Upper lobe of right lung (tissue), 1 donor: Measurements from ENCODE around the gene CNTN4. TPM values are rescaled to one million over a fixed set of nuclear protein-coding genes. Genes with fewer than 3 reads are reported as not detected.
"Not testable (repeated sequence)": the region's sequence is repeated elsewhere in the genome, so short reads cannot be mapped to it uniquely, and the experiment has no call there.

Source experiments
- ATAC-seq: fragments of 200-7000 bp; cut with Tn5 transposase; one replicate; pipeline ENCODE4 v1.9.1; 2020; ENCODE audit warnings: mild to moderate bottlenecking, moderate library complexity
- DNase-seq: peaks from one replicate; pipeline ENCODE4 v3.0.0-alpha.2; 2020
- H3K27ac ChIP-seq: fragments of 200-600 bp; one replicate; pipeline ENCODE4 v1.8.0; 2022
- H3K27me3 ChIP-seq: fragments of 200-600 bp; one replicate; pipeline ENCODE4 v1.8.0; 2022; ENCODE audit warnings: mild to moderate bottlenecking
- H3K36me3 ChIP-seq: fragments of 200-600 bp; one replicate; pipeline ENCODE4 v1.8.0; 2022
- H3K4me1 ChIP-seq: fragments of 200-600 bp; one replicate; pipeline ENCODE4 v1.8.0; 2022
- H3K4me3 ChIP-seq: fragments of 200-600 bp; one replicate; pipeline ENCODE4 v1.8.0; 2022; ENCODE audit warnings: mild to moderate bottlenecking
- H3K9me3 ChIP-seq: fragments of 200-600 bp; one replicate; pipeline ENCODE4 v1.8.0; 2022
- intact Hi-C: fragments of 100-400 bp; cut with DNase I; formaldehyde crosslinking; loops from one replicate; pipeline ENCODE4 v1.11.0; 2022
- long read RNA-seq: library from polyadenylated mRNA; unstranded; transcript quantifications from one replicate; pipeline ENCODE4 v2.0.0, GENCODE V29; 2021
- total RNA-seq: library from RNA; stranded (reverse); fragmentation: NEBNext Ultra II Directional; extraction: Animal tissue kit (Norgen Biotek cat#: 25700); gene quantifications from one replicate; pipeline ENCODE4 v1.2.1, GENCODE V29; 2021
- TF ChIP-seq, protein P1 (sequence below): fragments of 200-600 bp; IDR thresholded peaks from one replicate; pipeline ENCODE4 v1.8.0; 2022; ENCODE audit warnings: antibody characterized with exemption
- donor health status: DM: no; HTN: yes; CAD: no; lungs with severe emphysema.

The CNTN4 gene
- 11.3 TPM for total RNA-seq
- long read RNA-seq, full-length matches to known transcripts = 4 of 5 reads
- long read RNA-seq, partial matches to known transcripts = 1 of 5 reads
- long read RNA-seq, other reads (novel, unspliced or antisense) = 0 of 5 reads

- no peaks in the 10 kb centered on the region for H3K36me3 ChIP-seq
- no peaks in the 10 kb centered on the region for H3K4me1 ChIP-seq
- no peaks in the 10 kb centered on the region for H3K9me3 ChIP-seq
- H3K27ac ChIP-seq = peak within 1 kb of the TSS; percentile 47
- DNase-seq (peak; percentile 92), ATAC-seq (peak; percentile 95)
- TF ChIP-seq, protein P1, sequence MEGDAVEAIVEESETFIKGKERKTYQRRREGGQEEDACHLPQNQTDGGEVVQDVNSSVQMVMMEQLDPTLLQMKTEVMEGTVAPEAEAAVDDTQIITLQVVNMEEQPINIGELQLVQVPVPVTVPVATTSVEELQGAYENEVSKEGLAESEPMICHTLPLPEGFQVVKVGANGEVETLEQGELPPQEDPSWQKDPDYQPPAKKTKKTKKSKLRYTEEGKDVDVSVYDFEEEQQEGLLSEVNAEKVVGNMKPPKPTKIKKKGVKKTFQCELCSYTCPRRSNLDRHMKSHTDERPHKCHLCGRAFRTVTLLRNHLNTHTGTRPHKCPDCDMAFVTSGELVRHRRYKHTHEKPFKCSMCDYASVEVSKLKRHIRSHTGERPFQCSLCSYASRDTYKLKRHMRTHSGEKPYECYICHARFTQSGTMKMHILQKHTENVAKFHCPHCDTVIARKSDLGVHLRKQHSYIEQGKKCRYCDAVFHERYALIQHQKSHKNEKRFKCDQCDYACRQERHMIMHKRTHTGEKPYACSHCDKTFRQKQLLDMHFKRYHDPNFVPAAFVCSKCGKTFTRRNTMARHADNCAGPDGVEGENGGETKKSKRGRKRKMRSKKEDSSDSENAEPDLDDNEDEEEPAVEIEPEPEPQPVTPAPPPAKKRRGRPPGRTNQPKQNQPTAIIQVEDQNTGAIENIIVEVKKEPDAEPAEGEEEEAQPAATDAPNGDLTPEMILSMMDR = peak; percentile 9
- peak within 1 kb of the TSS; percentile 51 for H3K4me3 ChIP-seq
- H3K27me3 ChIP-seq = peaks cover 35% of the 10 kb centered on the region
- intact Hi-C loops = no loop called here
These were observed at the start of gene CNTN4 for GRCh38 chr3:2098398-2099027. TSS of gene CNTN4 (plus strand) at chr3:2098866.

- intact Hi-C loops = no loop called here
- no peaks in the 10 kb centered on the region for H3K27me3 ChIP-seq
- H3K4me1 ChIP-seq = no peaks in the 10 kb centered on the region
- H3K4me3 ChIP-seq = no peak overlapping the region
- TF ChIP-seq, protein P1 = no peak
- no peak for ATAC-seq
- DNase-seq = no peak
- H3K27ac ChIP-seq = no peak overlapping the region
- H3K36me3 ChIP-seq = no peaks in the 10 kb centered on the region
- no peaks in the 10 kb centered on the region for H3K9me3 ChIP-seq
These were observed 37.3 kb upstream of the CNTN4 start for GRCh38 chr3:2061360-2061759.

GRCh38 chr3:2071531-2071930, 27.1 kb upstream of the CNTN4 start:
- H3K4me1 ChIP-seq = no peaks in the 10 kb centered on the region
- H3K27me3 ChIP-seq = no peaks in the 10 kb centered on the region
- no peak overlapping the region for H3K27ac ChIP-seq
- no peaks in the 10 kb centered on the region for H3K9me3 ChIP-seq
- ATAC-seq = no peak
- TF ChIP-seq, protein P1 = no peak
- DNase-seq = no peak
- no peak overlapping the region for H3K4me3 ChIP-seq
- intact Hi-C loops = no loop called here
- H3K36me3 ChIP-seq = no peaks in the 10 kb centered on the region

DNA sequence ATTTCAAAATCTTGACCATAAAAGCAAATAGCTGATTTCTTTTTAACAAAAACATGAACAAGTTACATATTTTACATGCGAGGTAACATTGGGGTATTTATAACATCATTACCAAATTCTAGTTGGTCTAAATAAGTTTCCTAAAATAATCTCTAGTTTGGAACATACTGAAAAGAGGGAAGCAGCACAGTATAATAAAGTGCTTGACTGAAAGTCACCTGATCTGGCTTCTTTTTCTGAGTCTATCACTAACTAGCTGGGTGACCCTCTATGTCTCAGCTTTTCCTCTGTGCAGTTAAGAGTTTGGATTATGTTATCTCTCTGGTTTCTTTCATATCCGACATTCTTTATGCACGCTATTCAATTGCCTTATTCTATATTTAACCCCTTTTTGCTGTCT, 19.8 kb upstream of the CNTN4 start:
- Histone ChIP-seq H3K27me3 (no peaks in the 10 kb centered on the region), H3K4me3 (no peak overlapping the region), H3K4me1 (no peaks in the 10 kb centered on the region), H3K36me3 (no peaks in the 10 kb centered on the region), H3K27ac (no peak overlapping the region), H3K9me3 (no peaks in the 10 kb centered on the region)
- no peak for DNase-seq
- TF ChIP-seq, protein P1 = no peak
- no peak for ATAC-seq
- intact Hi-C loops = no loop called here

GRCh38 chr3:2082871-2083480, 15.7 kb upstream of the CNTN4 start:
- Histone ChIP-seq H3K4me1 (no peaks in the 10 kb centered on the region), H3K4me3 (no peak overlapping the region), H3K27me3 (no peaks in the 10 kb centered on the region), H3K9me3 (no peaks in the 10 kb centered on the region), H3K27ac (no peak overlapping the region), H3K36me3 (no peaks in the 10 kb centered on the region)
- intact Hi-C loops = no loop called here
- DNase-seq (no peak), ATAC-seq (no peak)
- TF ChIP-seq, protein P1 = no peak

- H3K4me3 ChIP-seq, H3K27me3 ChIP-seq, H3K4me1 ChIP-seq, ATAC-seq, H3K36me3 ChIP-seq, intact Hi-C loops, H3K27ac ChIP-seq, DNase-seq, H3K9me3 ChIP-seq: not testable (repeated sequence)
These were observed 15.1 kb upstream of the CNTN4 start for GRCh38 chr3:2083558-2083957.
